Suprapubic skin (tissue), 4 donors: Measurements from ENCODE around the gene ZNF280A. TPM values are rescaled to one million over a fixed set of nuclear protein-coding genes. Genes with fewer than 3 reads are reported as not detected.

Experiments
- DNase-seq, 2 donors: peaks; one replicate each; pipeline ENCODE4 v3.0.0-alpha.2; 2019; ENCODE audit warnings: low spot score in 2 of 2
- H3K27ac ChIP-seq: fragments of 200-600 bp; sonication (generic); one replicate; pipeline ENCODE4 v1.5.1; 2019
- H3K27me3 ChIP-seq: fragments of 200-600 bp; sonication (generic); one replicate; pipeline ENCODE4 v1.5.1; 2019
- H3K36me3 ChIP-seq: fragments of 200-600 bp; sonication (generic); one replicate; pipeline ENCODE4 v1.5.1; 2019
- H3K4me1 ChIP-seq: fragments of 200-600 bp; sonication (generic); one replicate; pipeline ENCODE4 v1.5.1; 2019
- H3K4me3 ChIP-seq: fragments of 200-600 bp; sonication (generic); one replicate; pipeline ENCODE4 v1.5.1; 2019; ENCODE audit warnings: mild to moderate bottlenecking
- H3K9me3 ChIP-seq: fragments of 200-600 bp; sonication (generic); one replicate; pipeline ENCODE4 v1.5.1; 2019
- EP300 ChIP-seq: sonication (generic); formaldehyde crosslinking; IDR thresholded peaks from one replicate; pipeline ENCODE4 v1.6.1; 2017; ENCODE audit warnings: antibody characterized with exemption
- POLR2A ChIP-seq, 2 donors: fragments of 450-650 bp; IDR thresholded peaks; one replicate each; pipeline ENCODE4 v1.6.1; 2017; ENCODE audit warnings: antibody characterized with exemption in 2 of 2, mild to moderate bottlenecking in 2 of 2, moderate library complexity in 2 of 2
- POLR2AphosphoS5 ChIP-seq, 3 donors: sonication (generic); formaldehyde crosslinking; IDR thresholded peaks; one replicate each; pipeline ENCODE4 v1.6.1; 2017; ENCODE audit warnings: antibody characterized with exemption in 3 of 3
- WGBS: methylation state at CpG from one replicate; pipeline ENCODE4 v1.1.5; 2018; 5-methylcytosine and 5-hydroxymethylcytosine counted together
- total RNA-seq, 4 donors: library from RNA; depleted of rRNA; stranded (reverse); fragments of >200 nt; gene quantifications; one replicate each; pipeline ENCODE4 v1.1.0, GENCODE V29; 2016
- TF ChIP-seq, protein P1 (sequence below), 2 donors: fragments of 200-600 bp in 1 of 2; fragments of 450-650 bp in 1 of 2; sonication (generic) in 1 of 2; IDR thresholded peaks; one replicate each; pipeline ENCODE4 v1.5.1; 2016 to 2019; ENCODE audit warnings: antibody characterized with exemption in 2 of 2, mild to moderate bottlenecking in 1 of 2, moderate library complexity in 1 of 2

Gene ZNF280A
- total RNA-seq, 4 donors from 2014 or later, result not detected

DNA sequence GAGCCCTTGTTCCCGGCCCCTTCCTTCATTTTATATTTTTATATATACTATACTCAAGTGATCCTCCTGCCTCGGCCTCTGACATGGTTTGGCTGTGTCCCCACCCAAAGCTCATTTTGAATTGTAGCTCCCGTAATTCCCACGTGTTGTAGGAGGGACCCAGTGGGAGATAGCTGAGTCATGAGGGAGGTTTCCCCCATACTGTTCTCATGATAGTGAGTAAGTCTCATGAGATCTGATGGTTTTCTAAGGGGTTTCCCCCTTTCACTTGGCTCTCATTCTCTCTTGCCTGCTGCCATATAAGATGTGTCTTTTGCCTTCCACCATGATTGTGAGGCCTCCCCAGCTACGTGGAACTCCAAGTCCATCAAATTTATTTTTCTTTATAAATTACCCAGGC, 7.2 kb upstream of the ZNF280A start:
- no peaks in the 10 kb centered on the region for H3K4me1 ChIP-seq
- WGBS, result 85% methylated on average over 5 of the region's 5 CpGs
- H3K9me3 ChIP-seq, result no peaks in the 10 kb centered on the region
- TF ChIP-seq POLR2A (IDR thresholded peaks at IDR 0.05) (no peak), POLR2AphosphoS5 (IDR thresholded peaks at IDR 0.05) (no peak), EP300 (no peak)
- TF ChIP-seq, protein P1, sequence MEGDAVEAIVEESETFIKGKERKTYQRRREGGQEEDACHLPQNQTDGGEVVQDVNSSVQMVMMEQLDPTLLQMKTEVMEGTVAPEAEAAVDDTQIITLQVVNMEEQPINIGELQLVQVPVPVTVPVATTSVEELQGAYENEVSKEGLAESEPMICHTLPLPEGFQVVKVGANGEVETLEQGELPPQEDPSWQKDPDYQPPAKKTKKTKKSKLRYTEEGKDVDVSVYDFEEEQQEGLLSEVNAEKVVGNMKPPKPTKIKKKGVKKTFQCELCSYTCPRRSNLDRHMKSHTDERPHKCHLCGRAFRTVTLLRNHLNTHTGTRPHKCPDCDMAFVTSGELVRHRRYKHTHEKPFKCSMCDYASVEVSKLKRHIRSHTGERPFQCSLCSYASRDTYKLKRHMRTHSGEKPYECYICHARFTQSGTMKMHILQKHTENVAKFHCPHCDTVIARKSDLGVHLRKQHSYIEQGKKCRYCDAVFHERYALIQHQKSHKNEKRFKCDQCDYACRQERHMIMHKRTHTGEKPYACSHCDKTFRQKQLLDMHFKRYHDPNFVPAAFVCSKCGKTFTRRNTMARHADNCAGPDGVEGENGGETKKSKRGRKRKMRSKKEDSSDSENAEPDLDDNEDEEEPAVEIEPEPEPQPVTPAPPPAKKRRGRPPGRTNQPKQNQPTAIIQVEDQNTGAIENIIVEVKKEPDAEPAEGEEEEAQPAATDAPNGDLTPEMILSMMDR (IDR thresholded peaks at IDR 0.05), result no peak
- no peak overlapping the region for H3K27ac ChIP-seq
- no peaks in the 10 kb centered on the region for H3K36me3 ChIP-seq
- no peak for DNase-seq
- peaks cover 2% of the 10 kb centered on the region for H3K27me3 ChIP-seq
- no peak overlapping the region for H3K4me3 ChIP-seq

DNA sequence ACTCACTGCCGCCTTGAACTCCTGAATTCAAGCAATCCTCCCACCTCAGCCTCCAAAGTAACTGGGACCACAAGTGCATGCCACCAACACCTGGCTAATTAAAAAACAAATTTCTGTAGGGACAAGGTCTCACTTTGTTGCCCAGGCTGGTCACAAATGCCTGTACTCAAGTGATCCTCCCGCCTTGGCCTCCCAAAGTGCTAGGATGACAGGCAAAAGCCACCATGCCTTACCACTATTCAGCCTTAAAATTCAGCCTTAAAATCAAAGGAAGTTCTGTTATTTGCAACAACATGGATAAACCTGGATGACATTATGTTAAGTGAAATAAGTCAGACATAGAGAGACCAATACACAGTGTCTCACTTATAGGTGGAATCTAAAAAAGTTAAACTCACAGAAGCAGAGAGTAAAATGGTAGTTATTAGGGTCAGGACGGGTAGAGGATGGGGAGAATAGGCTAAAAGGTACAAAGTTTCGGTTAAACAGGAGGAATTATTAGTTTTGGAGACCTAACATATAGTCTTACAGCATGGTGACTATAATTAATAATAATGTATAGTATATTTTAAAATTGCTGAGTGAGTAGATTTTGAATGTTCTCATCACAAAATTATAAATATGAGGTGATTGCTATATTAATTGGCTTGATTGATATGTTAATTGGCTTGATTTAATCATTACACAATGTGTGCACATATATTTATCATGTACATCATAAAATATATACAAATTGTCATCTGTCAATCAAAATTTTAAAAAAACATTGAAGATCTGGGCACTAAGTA, 6.2 kb upstream of the ZNF280A start:
- Histone ChIP-seq H3K9me3 (no peaks in the 10 kb centered on the region), H3K4me1 (no peaks in the 10 kb centered on the region), H3K27me3 (no peaks in the 10 kb centered on the region), H3K4me3 (no peak overlapping the region), H3K36me3 (no peaks in the 10 kb centered on the region), H3K27ac (no peak overlapping the region)
- DNase-seq, result no peak
- TF ChIP-seq POLR2A (IDR thresholded peaks at IDR 0.05) (no peak), EP300 (no peak), POLR2AphosphoS5 (IDR thresholded peaks at IDR 0.05) (no peak)
- TF ChIP-seq, protein P1 (IDR thresholded peaks at IDR 0.05), result no peak
- 83% methylated on average over 4 of the region's 4 CpGs for WGBS

DNA sequence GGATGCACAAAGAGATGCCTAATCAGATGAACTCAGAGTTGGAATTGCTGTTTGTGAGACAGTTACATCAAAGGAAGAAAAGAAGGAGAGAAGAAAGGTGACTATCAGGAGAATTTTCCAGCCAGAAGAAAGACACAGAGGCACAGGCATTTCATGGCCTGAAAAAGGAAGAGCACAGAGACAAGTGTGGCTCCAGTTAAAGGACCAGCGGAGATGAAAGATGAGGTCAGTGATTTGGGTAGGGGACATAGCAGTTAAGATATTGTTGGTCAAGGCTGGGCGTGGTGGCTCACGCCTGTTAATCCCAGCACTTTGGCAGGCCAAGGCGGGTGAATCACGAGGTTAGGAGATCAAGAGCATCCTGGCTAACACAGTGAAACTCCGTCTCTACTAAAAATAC, 3.4 kb upstream of the ZNF280A start:
- Histone ChIP-seq H3K4me1 (no peaks in the 10 kb centered on the region), H3K36me3 (no peaks in the 10 kb centered on the region), H3K4me3 (no peak overlapping the region), H3K27ac (no peak overlapping the region), H3K27me3 (no peaks in the 10 kb centered on the region), H3K9me3 (no peaks in the 10 kb centered on the region)
- no peak for TF ChIP-seq POLR2AphosphoS5 (IDR thresholded peaks at IDR 0.05)
- TF ChIP-seq, protein P1 (IDR thresholded peaks at IDR 0.05), result no peak
- no peak for TF ChIP-seq EP300
- no peak for TF ChIP-seq POLR2A (IDR thresholded peaks at IDR 0.05)
- DNase-seq, result no peak
- 87% methylated on average over 6 of the region's 6 CpGs for WGBS

GRCh38 chr22:22521631-22522030, 1.6 kb upstream of the ZNF280A start:
- Histone ChIP-seq H3K36me3 (no peaks in the 10 kb centered on the region), H3K9me3 (no peaks in the 10 kb centered on the region), H3K4me3 (no peak overlapping the region), H3K27me3 (no peaks in the 10 kb centered on the region), H3K27ac (no peak overlapping the region), H3K4me1 (no peaks in the 10 kb centered on the region)
- no peak for DNase-seq
- WGBS, result 75% methylated on average over 8 of the region's 8 CpGs
- TF ChIP-seq EP300 (no peak), POLR2A (IDR thresholded peaks at IDR 0.05) (no peak), POLR2AphosphoS5 (IDR thresholded peaks at IDR 0.05) (no peak)
- TF ChIP-seq, protein P1 (IDR thresholded peaks at IDR 0.05), result no peak

- H3K4me1 ChIP-seq, result no peaks in the 10 kb centered on the region
- TF ChIP-seq, protein P1 (IDR thresholded peaks at IDR 0.05), result no peak
- no peak for TF ChIP-seq EP300
- no peak for TF ChIP-seq POLR2AphosphoS5 (IDR thresholded peaks at IDR 0.05)
- no peak for TF ChIP-seq POLR2A (IDR thresholded peaks at IDR 0.05)
- H3K9me3 ChIP-seq, result no peaks in the 10 kb centered on the region
- no peak overlapping the region for H3K27ac ChIP-seq
- no peak for DNase-seq
- 79% methylated on average over 12 of the region's 12 CpGs for WGBS
- no peaks in the 10 kb centered on the region for H3K27me3 ChIP-seq
- H3K36me3 ChIP-seq, result no peaks in the 10 kb centered on the region
- no peak overlapping the region for H3K4me3 ChIP-seq
Observed at GRCh38 chr22:22520667-22521602, 865 bp upstream of the ZNF280A start.
